NT2/D1 (cell line): Measurements from ENCODE around the gene GSS.

Source experiments
- SUZ12 ChIP-seq: IDR thresholded peaks from 2 replicates; pipeline ENCODE4 v1.6.1; 2011; ENCODE audit not compliant: insufficient read length, insufficient read depth; ENCODE audit errors: extremely low read depth
- YY1 ChIP-seq: IDR thresholded peaks from 2 replicates; pipeline ENCODE4 v1.6.1; 2011; ENCODE audit not compliant: insufficient read length, insufficient read depth
- ZNF274 ChIP-seq: IDR thresholded peaks from 2 replicates; pipeline ENCODE4 v1.6.1; 2011; ENCODE audit warnings: mild to moderate bottlenecking, low read depth, low read length

GRCh38 chr20:34942301-34942700 is 13.3 kb downstream of the GSS start:
- TF ChIP-seq YY1 = no peak
- no peak for TF ChIP-seq ZNF274
- TF ChIP-seq SUZ12 = no peak
